Measurements from ENCODE around the gene NDUFS1.

DNA sequence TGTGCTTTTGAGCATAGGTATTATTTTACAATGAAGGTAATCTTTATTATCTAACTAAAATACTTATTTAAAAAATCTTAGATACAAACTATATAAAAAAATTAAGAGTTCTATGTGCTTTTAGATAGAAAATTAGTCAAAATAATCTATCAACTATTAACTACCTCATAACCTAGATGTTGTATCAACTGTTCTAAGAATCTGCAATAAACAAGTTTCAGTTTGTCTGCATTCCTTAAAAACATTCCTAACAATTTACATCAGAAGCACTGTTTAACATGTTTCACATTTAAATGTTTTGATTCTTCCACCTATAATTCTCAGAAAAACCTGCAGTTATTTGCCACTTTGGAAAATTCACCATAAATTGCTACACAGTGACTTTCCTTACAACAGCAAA is 33.3 kb downstream of the NDUFS1 start:
- no peak for TF ChIP-seq TOX (CRISPR knock-in tag; IDR thresholded peaks at IDR 0.05; ENCODE audit: borderline replicate concordance)
- TF ChIP-seq GLIS3 (CRISPR knock-in tag; IDR thresholded peaks at IDR 0.05): no peak
- TF ChIP-seq, protein P1, sequence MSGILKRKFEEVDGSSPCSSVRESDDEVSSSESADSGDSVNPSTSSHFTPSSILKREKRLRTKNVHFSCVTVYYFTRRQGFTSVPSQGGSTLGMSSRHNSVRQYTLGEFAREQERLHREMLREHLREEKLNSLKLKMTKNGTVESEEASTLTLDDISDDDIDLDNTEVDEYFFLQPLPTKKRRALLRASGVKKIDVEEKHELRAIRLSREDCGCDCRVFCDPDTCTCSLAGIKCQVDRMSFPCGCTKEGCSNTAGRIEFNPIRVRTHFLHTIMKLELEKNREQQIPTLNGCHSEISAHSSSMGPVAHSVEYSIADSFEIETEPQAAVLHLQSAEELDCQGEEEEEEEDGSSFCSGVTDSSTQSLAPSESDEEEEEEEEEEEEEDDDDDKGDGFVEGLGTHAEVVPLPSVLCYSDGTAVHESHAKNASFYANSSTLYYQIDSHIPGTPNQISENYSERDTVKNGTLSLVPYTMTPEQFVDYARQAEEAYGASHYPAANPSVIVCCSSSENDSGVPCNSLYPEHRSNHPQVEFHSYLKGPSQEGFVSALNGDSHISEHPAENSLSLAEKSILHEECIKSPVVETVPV (CRISPR knock-in tag; IDR thresholded peaks at IDR 0.05): no peak
- no peak for TF ChIP-seq ZFP3 (CRISPR knock-in tag; IDR thresholded peaks at IDR 0.05)
- TF ChIP-seq, protein P2, sequence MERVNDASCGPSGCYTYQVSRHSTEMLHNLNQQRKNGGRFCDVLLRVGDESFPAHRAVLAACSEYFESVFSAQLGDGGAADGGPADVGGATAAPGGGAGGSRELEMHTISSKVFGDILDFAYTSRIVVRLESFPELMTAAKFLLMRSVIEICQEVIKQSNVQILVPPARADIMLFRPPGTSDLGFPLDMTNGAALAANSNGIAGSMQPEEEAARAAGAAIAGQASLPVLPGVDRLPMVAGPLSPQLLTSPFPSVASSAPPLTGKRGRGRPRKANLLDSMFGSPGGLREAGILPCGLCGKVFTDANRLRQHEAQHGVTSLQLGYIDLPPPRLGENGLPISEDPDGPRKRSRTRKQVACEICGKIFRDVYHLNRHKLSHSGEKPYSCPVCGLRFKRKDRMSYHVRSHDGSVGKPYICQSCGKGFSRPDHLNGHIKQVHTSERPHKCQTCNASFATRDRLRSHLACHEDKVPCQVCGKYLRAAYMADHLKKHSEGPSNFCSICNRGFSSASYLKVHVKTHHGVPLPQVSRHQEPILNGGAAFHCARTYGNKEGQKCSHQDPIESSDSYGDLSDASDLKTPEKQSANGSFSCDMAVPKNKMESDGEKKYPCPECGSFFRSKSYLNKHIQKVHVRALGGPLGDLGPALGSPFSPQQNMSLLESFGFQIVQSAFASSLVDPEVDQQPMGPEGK (CRISPR knock-in tag; IDR thresholded peaks at IDR 0.05; ENCODE audit: borderline replicate concordance): no peak
- TF ChIP-seq ESRRG (CRISPR knock-in tag; IDR thresholded peaks at IDR 0.05): no peak
- TF ChIP-seq ZC3H10 (CRISPR knock-in tag; IDR thresholded peaks at IDR 0.05): no peak
- TF ChIP-seq ZNF565 (CRISPR knock-in tag; conservative IDR thresholded peaks at IDR 0.05; ENCODE audit: low read depth): no peak
- no peak for TF ChIP-seq RARB (CRISPR knock-in tag; IDR thresholded peaks at IDR 0.05)
- TF ChIP-seq TCF4 (CRISPR knock-in tag; IDR thresholded peaks at IDR 0.05; ENCODE audit: borderline replicate concordance): no peak
- no peak for TF ChIP-seq ZFP30 (CRISPR knock-in tag; IDR thresholded peaks at IDR 0.05)
- no peak for TF ChIP-seq ZNF8 (CRISPR knock-in tag; IDR thresholded peaks at IDR 0.05)
- no peak for TF ChIP-seq ARNTL (CRISPR knock-in tag; IDR thresholded peaks at IDR 0.05; ENCODE audit: borderline replicate concordance, low read depth)
